WTC11 (cell line): ENCODE measurements around the gene SAT1. TPM values are rescaled to one million over a fixed set of nuclear protein-coding genes. Genes with fewer than 3 reads are reported as not detected.

Source experiments
- ATAC-seq: fragments of 200-7000 bp; cut with Tn5 transposase; 2 replicates; pipeline ENCODE4 v1.10.0; 2021; ENCODE audit warnings: mild to moderate bottlenecking, moderate library complexity
- CTCF ChIA-PET: fragments of 300-600 bp; sonication (Branson Sonifier 250); formaldehyde crosslinking; loops from one replicate; lab custom pipeline; 2021; ENCODE audit warnings: antibody characterized with exemption; lab: Charles Lee
- POLR2A ChIA-PET: fragments of 350-600 bp; sonication (Branson Sonifier 250); formaldehyde crosslinking; loops from one replicate; lab custom pipeline; 2021; ENCODE audit warnings: antibody characterized with exemption; lab: Charles Lee
- DNase-seq: peaks from one replicate; pipeline ENCODE4 v3.0.0; 2021; ENCODE audit warnings: low spot score
- H3K27ac Mint-ChIP-seq: 2 replicates; pipeline ENCODE4 v1.8.0; 2021; ENCODE audit warnings: mixed read lengths
- H3K27me3 Mint-ChIP-seq: 2 replicates; pipeline ENCODE4 v1.8.0; 2021; ENCODE audit warnings: low read depth, mild to moderate bottlenecking, moderate library complexity, mixed read lengths
- H3K36me3 Mint-ChIP-seq: 2 replicates; pipeline ENCODE4 v1.8.0; 2021; ENCODE audit warnings: mixed read lengths
- H3K4me1 Mint-ChIP-seq: 2 replicates; pipeline ENCODE4 v1.8.0; 2022; ENCODE audit warnings: mixed read lengths
- H3K4me3 Mint-ChIP-seq: 2 replicates; pipeline ENCODE4 v1.8.0; 2021; ENCODE audit warnings: mild to moderate bottlenecking, moderate library complexity, mixed read lengths
- H3K9me3 Mint-ChIP-seq: 2 replicates; pipeline ENCODE4 v1.8.0; 2021; ENCODE audit warnings: mixed read lengths
- ARID4B ChIP-seq: sonication (generic); formaldehyde crosslinking; IDR thresholded peaks from 2 replicates; pipeline ENCODE4 v1.8.0; 2023; ENCODE audit warnings: missing genetic modification reagents, mild to moderate bottlenecking, borderline replicate concordance
- ATF6 ChIP-seq: sonication (generic); formaldehyde crosslinking; IDR thresholded peaks from 2 replicates; pipeline ENCODE4 v1.8.1; 2023; ENCODE audit warnings: mild to moderate bottlenecking, missing genetic modification reagents
- E2F5 ChIP-seq: sonication (generic); formaldehyde crosslinking; IDR thresholded peaks from 2 replicates; pipeline ENCODE4 v1.8.1; 2022; ENCODE audit warnings: mild to moderate bottlenecking, moderate library complexity, missing genetic modification reagents
- EMX1 ChIP-seq: fragments of 250-450 bp; sonication (Bioruptor Pico); IDR thresholded peaks from 2 replicates; pipeline ENCODE4 v1.8.0; 2021; ENCODE audit warnings: mild to moderate bottlenecking
- GABPB1 ChIP-seq: sonication (generic); formaldehyde crosslinking; IDR thresholded peaks from 2 replicates; pipeline ENCODE4 v1.8.1; 2023; ENCODE audit warnings: mild to moderate bottlenecking, missing genetic modification reagents
- IRF1 ChIP-seq: sonication (generic); formaldehyde crosslinking; IDR thresholded peaks from 2 replicates; pipeline ENCODE4 v1.8.0; 2023; ENCODE audit warnings: missing genetic modification reagents
- IRF2 ChIP-seq: sonication (generic); formaldehyde crosslinking; IDR thresholded peaks from 2 replicates; pipeline ENCODE4 v1.8.0; 2022; ENCODE audit warnings: low read depth, missing genetic modification reagents, borderline replicate concordance
- MAX ChIP-seq: sonication (generic); formaldehyde crosslinking; IDR thresholded peaks from 2 replicates; pipeline ENCODE4 v1.8.0; 2022; ENCODE audit warnings: mild to moderate bottlenecking, missing genetic modification reagents
- OVOL2 ChIP-seq: fragments of 250-450 bp; sonication (Bioruptor Pico); IDR thresholded peaks from 2 replicates; pipeline ENCODE4 v1.9.0; 2021; ENCODE audit warnings: mild to moderate bottlenecking, borderline replicate concordance
- PRRX2 ChIP-seq: fragments of 250-450 bp; sonication (Bioruptor Pico); IDR thresholded peaks from 2 replicates; pipeline ENCODE4 v1.8.0; 2021; ENCODE audit warnings: mild to moderate bottlenecking
- RORB ChIP-seq: fragments of 250-450 bp; sonication (Bioruptor Pico); IDR thresholded peaks from 2 replicates; pipeline ENCODE4 v1.9.0; 2021; ENCODE audit warnings: mild to moderate bottlenecking
- SOX15 ChIP-seq: fragments of 250-450 bp; sonication (Bioruptor Pico); IDR thresholded peaks from 2 replicates; pipeline ENCODE4 v1.9.0; 2021; ENCODE audit warnings: mild to moderate bottlenecking
- SP1 ChIP-seq: sonication (generic); formaldehyde crosslinking; conservative IDR thresholded peaks from 2 replicates; pipeline ENCODE4 v1.8.1; 2022; ENCODE audit warnings: missing genetic modification reagents
- TEAD1 ChIP-seq: sonication (generic); formaldehyde crosslinking; IDR thresholded peaks from 2 replicates; pipeline ENCODE4 v1.8.0; 2022; ENCODE audit warnings: mild to moderate bottlenecking, missing genetic modification reagents
- TEAD4 ChIP-seq: sonication (generic); formaldehyde crosslinking; IDR thresholded peaks from 2 replicates; pipeline ENCODE4 v1.8.0; 2022; ENCODE audit warnings: mild to moderate bottlenecking, missing genetic modification reagents
- TP53 ChIP-seq: sonication (generic); formaldehyde crosslinking; IDR thresholded peaks from 2 replicates; pipeline ENCODE4 v1.8.1; 2023; ENCODE audit warnings: mild to moderate bottlenecking, missing genetic modification reagents
- ZNF121 ChIP-seq: sonication (generic); formaldehyde crosslinking; IDR thresholded peaks from 2 replicates; pipeline ENCODE4 v1.8.0; 2023; ENCODE audit warnings: missing genetic modification reagents
- ZNF263 ChIP-seq: sonication (generic); formaldehyde crosslinking; IDR thresholded peaks from 2 replicates; pipeline ENCODE4 v1.8.1; 2022; ENCODE audit warnings: low read depth, mild to moderate bottlenecking, moderate library complexity, missing genetic modification reagents
- ZNF396 ChIP-seq: fragments of 250-450 bp; sonication (Bioruptor Pico); IDR thresholded peaks from 2 replicates; pipeline ENCODE4 v1.8.0; 2021; ENCODE audit warnings: mild to moderate bottlenecking, moderate library complexity, borderline replicate concordance
- ZNF423 ChIP-seq: fragments of 250-450 bp; sonication (Bioruptor Pico); IDR thresholded peaks from 2 replicates; pipeline ENCODE4 v2.1.2; 2022; ENCODE audit warnings: mild to moderate bottlenecking, moderate library complexity
- ZNF425 ChIP-seq: fragments of 250-450 bp; sonication (Bioruptor Pico); conservative IDR thresholded peaks from 2 replicates; pipeline ENCODE4 v1.9.0; 2021; ENCODE audit warnings: mild to moderate bottlenecking
- total RNA-seq: library from RNA; stranded (reverse); gene quantifications from 3 replicates; pipeline ENCODE4 v1.2.3, GENCODE V29; 2021

Gene SAT1
- total RNA-seq, 1 experiment from 2014 or later: 70.7 TPM

- Mint-ChIP-seq H3K27me3 (no peaks in the 10 kb centered on the region), H3K27ac (no peak overlapping the region), H3K9me3 (no peaks in the 10 kb centered on the region), H3K36me3 (no peaks in the 10 kb centered on the region), H3K4me3 (no peak overlapping the region), H3K4me1 (0 out of 2 replicates have a peak, but pooled peaks cover 3% of the 10 kb centered on the region)
- ChIA-PET POLR2A (no interaction called here), CTCF (no interaction called here)
- TF ChIP-seq SP1 (CRISPR knock-in tag): no peak
- TF ChIP-seq ZNF396: no peak
- no peak for TF ChIP-seq ZNF263
- TF ChIP-seq E2F5 (CRISPR knock-in tag): no peak
- ATAC-seq (no peak), DNase-seq (no peak)
Observed at GRCh38 chrX:23825675-23826074, 42.7 kb downstream of the SAT1 start.

GRCh38 chrX:23826216-23826615 lies 43.2 kb downstream of the SAT1 start:
- H3K9me3 Mint-ChIP-seq: no peaks in the 10 kb centered on the region
- DNase-seq: no peak
- CTCF ChIA-PET: interaction anchor here (0.6 kb wide), 1 partner anchor 74 kb away, joined by 3 read pairs; no protein-coding TSS in a partner anchor
- 0 out of 2 replicates have a peak, but pooled peaks cover 3% of the 10 kb centered on the region for H3K4me1 Mint-ChIP-seq
- H3K27ac Mint-ChIP-seq: no peak overlapping the region
- no peak overlapping the region for H3K4me3 Mint-ChIP-seq
- ATAC-seq: no peak
- POLR2A ChIA-PET: no interaction called here
- no peaks in the 10 kb centered on the region for H3K36me3 Mint-ChIP-seq
- TF ChIP-seq TEAD1 (CRISPR knock-in tag): no peak
- TF ChIP-seq OVOL2 (CRISPR knock-in tag): no peak
- TF ChIP-seq MAX (CRISPR knock-in tag): no peak
- H3K27me3 Mint-ChIP-seq: no peaks in the 10 kb centered on the region

GRCh38 chrX:23826653-23827052 lies 43.7 kb downstream of the SAT1 start:
- DNase-seq: no peak
- no peak for ATAC-seq
- ChIA-PET POLR2A (no interaction called here), CTCF (interaction anchor here (0.6 kb wide), 1 partner anchor 74 kb away, joined by 3 read pairs; no protein-coding TSS in a partner anchor)
- Mint-ChIP-seq H3K36me3 (no peaks in the 10 kb centered on the region), H3K27ac (no peak overlapping the region), H3K27me3 (no peaks in the 10 kb centered on the region), H3K4me3 (no peak overlapping the region), H3K9me3 (no peaks in the 10 kb centered on the region), H3K4me1 (0 out of 2 replicates have a peak, but pooled peaks cover 3% of the 10 kb centered on the region)
- TF ChIP-seq ZNF121 (CRISPR knock-in tag): no peak
- no peak for TF ChIP-seq ARID4B (CRISPR knock-in tag)
- TF ChIP-seq IRF2 (CRISPR knock-in tag): no peak
- no peak for TF ChIP-seq RORB
- TF ChIP-seq TEAD4: no peak
- TF ChIP-seq GABPB1 (CRISPR knock-in tag): peak; percentile 19; the same call in 1 of the 2 replicates
- TF ChIP-seq MAX (CRISPR knock-in tag): no peak

GRCh38 chrX:23828881-23829280 lies 45.9 kb downstream of the SAT1 start:
- ATAC-seq: no peak
- no peak overlapping the region for H3K27ac Mint-ChIP-seq
- no peaks in the 10 kb centered on the region for H3K9me3 Mint-ChIP-seq
- POLR2A ChIA-PET: no interaction called here
- H3K4me1 Mint-ChIP-seq: 0 out of 2 replicates have a peak, but pooled peaks cover 3% of the 10 kb centered on the region
- no peak overlapping the region for H3K4me3 Mint-ChIP-seq
- H3K36me3 Mint-ChIP-seq: no peaks in the 10 kb centered on the region
- no peak for DNase-seq
- CTCF ChIA-PET: no interaction called here
- H3K27me3 Mint-ChIP-seq: no peaks in the 10 kb centered on the region
- TF ChIP-seq SOX15 (CRISPR knock-in tag) (no peak), ZNF423 (no peak), TEAD4 (no peak), IRF1 (no peak), ATF6 (no peak), EMX1 (CRISPR knock-in tag) (no peak), ZNF425 (CRISPR knock-in tag) (no peak), TP53 (CRISPR knock-in tag) (no peak), PRRX2 (CRISPR knock-in tag) (no peak)
